Keratinocyte (primary cell): ENCODE measurements around the gene HSD17B2. TPM values are rescaled to one million over a fixed set of nuclear protein-coding genes. Genes with fewer than 3 reads are reported as not detected.

Experiments used
- DNase-seq: peaks from one replicate; pipeline ENCODE4 v3.0.0-alpha.2; 2011; ENCODE audit warnings: low read depth, missing footprints, low spot score
- FAIRE-seq: peaks from 2 replicates; lab custom pipeline; 2011; peaks lifted over from hg19 to GRCh38; lab: Jason Lieb, UNC
- H2AFZ ChIP-seq: 2 replicates; pipeline ENCODE4 v1.6.0; 2012; ENCODE audit warnings: low read length, control low read depth, inconsistent platforms; ENCODE audit not compliant: control insufficient read depth
- H3K27ac ChIP-seq: 2 replicates; pipeline ENCODE4 v1.5.1; 2011; ENCODE audit warnings: low read length; ENCODE audit not compliant: control insufficient read depth, insufficient read depth
- H3K27me3 ChIP-seq: 3 replicates; pipeline ENCODE4 v1.6.0; 2011; ENCODE audit warnings: low read length; ENCODE audit not compliant: control insufficient read depth, insufficient read depth; ENCODE audit errors: extremely low read depth
- H3K36me3 ChIP-seq, 2 experiments: 2 replicates in 1 of 2; 3 replicates in 1 of 2; pipeline ENCODE4 v1.5.1; 2011; ENCODE audit warnings: low read length in 2 of 2, mild to moderate bottlenecking in 1 of 2; ENCODE audit not compliant: control insufficient read depth in 2 of 2, insufficient read depth in 2 of 2; ENCODE audit errors: extremely low read depth in 1 of 2
- H3K4me1 ChIP-seq: 3 replicates; pipeline ENCODE4 v1.5.1; 2011; ENCODE audit warnings: low read length; ENCODE audit not compliant: control insufficient read depth, insufficient read depth; ENCODE audit errors: extremely low read depth
- H3K4me2 ChIP-seq: 3 replicates; pipeline ENCODE4 v1.6.0; 2011; ENCODE audit warnings: low read depth, low read length; ENCODE audit not compliant: control insufficient read depth, insufficient read depth; ENCODE audit errors: extremely low read depth
- H3K4me3 ChIP-seq, 3 experiments: fragments of 200-600 bp in 1 of 3; sonication (generic) in 1 of 3; 2 replicates in 2 of 3; 3 replicates in 1 of 3; pipeline ENCODE4 v1.5.1; 2011 to 2016; ENCODE audit warnings: low read length in 3 of 3, mild to moderate bottlenecking in 3 of 3, control low read depth in 2 of 3, inconsistent platforms in 1 of 3, low read depth in 1 of 3, mixed read lengths in 1 of 3, mixed run types in 1 of 3, moderate library complexity in 1 of 3; ENCODE audit not compliant: control insufficient read depth in 2 of 3, insufficient read depth in 2 of 3; ENCODE audit errors: extremely low read depth in 1 of 3
- H3K79me2 ChIP-seq: 2 replicates; pipeline ENCODE4 v1.6.0; 2012; ENCODE audit warnings: low read length; ENCODE audit not compliant: control insufficient read depth, insufficient read depth
- H3K9ac ChIP-seq: 3 replicates; pipeline ENCODE4 v1.6.0; 2011; ENCODE audit warnings: low read length; ENCODE audit not compliant: control insufficient read depth, insufficient read depth; ENCODE audit errors: extremely low read depth
- H3K9me1 ChIP-seq: 3 replicates; pipeline ENCODE4 v1.6.0; 2011; ENCODE audit warnings: low read length; ENCODE audit not compliant: control insufficient read depth, insufficient read depth; ENCODE audit errors: extremely low read depth
- H3K9me3 ChIP-seq: 2 replicates; pipeline ENCODE4 v1.5.1; 2012; ENCODE audit warnings: low read depth, low read length; ENCODE audit not compliant: control insufficient read depth
- H4K20me1 ChIP-seq: 3 replicates; pipeline ENCODE4 v1.6.0; 2011; ENCODE audit warnings: low read length; ENCODE audit not compliant: control insufficient read depth, insufficient read depth; ENCODE audit errors: extremely low read depth
- EZH2 ChIP-seq: IDR thresholded peaks from one replicate; pipeline ENCODE4 v1.6.1; 2012; ENCODE audit warnings: inconsistent platforms, mild to moderate bottlenecking, low read length, moderate library complexity
- dilution Hi-C: fragments of 300-500 bp; cut with MboI; formaldehyde crosslinking; loops from one replicate; pipeline ENCODE4 v1.7.0; 2020; ENCODE audit warnings: low sequenced_read_pairs; ENCODE audit not compliant: extremely low pct_ligation_motif_present
- polyA plus RNA-seq, 5 experiments: library from polyadenylated mRNA; depleted of rRNA in 3 of 5; stranded (reverse) in 3 of 5; stranded (forward) in 1 of 5; unstranded in 1 of 5; fragments of >200 nt; gene quantifications; 1 replicate in 1 of 5; 2 replicates in 3 of 5; 3 replicates in 1 of 5; pipeline versions ENCODE4 v1.2.1 to v1.2.3, GENCODE V29; 2011 to 2012; ENCODE audit warnings: missing spikeins in 2 of 5, low read depth in 1 of 5, low replicate concordance in 1 of 5
- TF ChIP-seq, protein P1 (sequence below), 3 experiments: IDR thresholded peaks in 1 of 3; conservative IDR thresholded peaks in 1 of 3; optimal IDR thresholded peaks in 1 of 3; 2 replicates in 2 of 3; 3 replicates in 1 of 3; pipeline versions ENCODE3 to v1.5.1; 2011; ENCODE audit warnings: low read length in 3 of 3, mild to moderate bottlenecking in 3 of 3, moderate library complexity in 2 of 3, control low read depth in 1 of 3, inconsistent platforms in 1 of 3; ENCODE audit not compliant: insufficient read depth in 2 of 3; ENCODE audit errors: extremely low read depth in 1 of 3

Gene HSD17B2
- polyA plus RNA-seq, 1 donor (not counting 4 experiments of a cell fraction or from before 2014, with no cell fraction given): 3.1 TPM

DNA sequence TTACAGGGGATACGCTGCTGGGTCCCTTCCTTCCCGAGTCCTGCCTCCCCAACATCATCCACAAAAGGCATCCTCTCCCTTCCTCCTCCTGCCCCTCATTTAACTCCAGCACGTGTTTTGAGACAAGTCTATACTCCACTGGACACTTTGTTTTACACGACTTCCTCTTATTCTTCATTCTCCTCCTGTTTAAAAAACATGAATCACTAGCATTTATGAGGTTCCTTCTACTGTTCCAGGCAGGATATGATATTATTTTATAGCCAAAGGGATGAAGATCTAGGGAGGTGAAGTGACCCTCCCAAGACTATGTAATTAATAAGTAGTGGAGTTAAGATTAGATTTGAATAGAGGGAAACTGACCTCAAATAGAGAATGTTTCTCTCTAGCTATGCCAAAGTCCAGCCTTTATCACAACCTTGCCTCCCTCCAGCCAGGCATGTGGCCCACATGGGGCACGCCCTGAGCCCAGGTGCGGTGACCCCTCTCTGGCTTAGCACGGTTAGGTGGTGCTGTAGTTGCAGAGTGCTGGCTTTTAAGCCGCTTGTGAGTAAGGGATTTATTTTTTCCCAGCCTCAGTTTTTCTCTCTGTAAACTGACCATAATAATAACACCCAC is 1.3 kb upstream of the HSD17B2 start:
- Histone ChIP-seq H3K4me2 (no peak overlapping the region), H3K79me2 (no peaks in the 10 kb centered on the region), H3K4me3 (no peak overlapping the region), H3K27ac (no peak overlapping the region), H3K9ac (no peak overlapping the region), H3K27me3 (no peaks in the 10 kb centered on the region), H2AFZ (peak overlapping the region; percentile 41), H3K9me1 (no peaks in the 10 kb centered on the region), H4K20me1 (no peaks in the 10 kb centered on the region), H3K36me3 (no peaks in the 10 kb centered on the region), H3K4me1 (peaks cover 37% of the 10 kb centered on the region), H3K9me3 (no peaks in the 10 kb centered on the region)
- dilution Hi-C loops: no loop called here
- FAIRE-seq: no peak
- no peak for DNase-seq
- TF ChIP-seq, protein P1, sequence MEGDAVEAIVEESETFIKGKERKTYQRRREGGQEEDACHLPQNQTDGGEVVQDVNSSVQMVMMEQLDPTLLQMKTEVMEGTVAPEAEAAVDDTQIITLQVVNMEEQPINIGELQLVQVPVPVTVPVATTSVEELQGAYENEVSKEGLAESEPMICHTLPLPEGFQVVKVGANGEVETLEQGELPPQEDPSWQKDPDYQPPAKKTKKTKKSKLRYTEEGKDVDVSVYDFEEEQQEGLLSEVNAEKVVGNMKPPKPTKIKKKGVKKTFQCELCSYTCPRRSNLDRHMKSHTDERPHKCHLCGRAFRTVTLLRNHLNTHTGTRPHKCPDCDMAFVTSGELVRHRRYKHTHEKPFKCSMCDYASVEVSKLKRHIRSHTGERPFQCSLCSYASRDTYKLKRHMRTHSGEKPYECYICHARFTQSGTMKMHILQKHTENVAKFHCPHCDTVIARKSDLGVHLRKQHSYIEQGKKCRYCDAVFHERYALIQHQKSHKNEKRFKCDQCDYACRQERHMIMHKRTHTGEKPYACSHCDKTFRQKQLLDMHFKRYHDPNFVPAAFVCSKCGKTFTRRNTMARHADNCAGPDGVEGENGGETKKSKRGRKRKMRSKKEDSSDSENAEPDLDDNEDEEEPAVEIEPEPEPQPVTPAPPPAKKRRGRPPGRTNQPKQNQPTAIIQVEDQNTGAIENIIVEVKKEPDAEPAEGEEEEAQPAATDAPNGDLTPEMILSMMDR (optimal IDR thresholded peaks at IDR 0.05 in 1 of 3, IDR thresholded peaks at IDR 0.05 in 1 of 3, conservative IDR thresholded peaks at IDR 0.05 in 1 of 3; ENCODE audit: extremely low read depth in 1 of 3, insufficient read depth in 2 of 3, low read length in 3 of 3): no peak
- no peak for TF ChIP-seq EZH2

DNA sequence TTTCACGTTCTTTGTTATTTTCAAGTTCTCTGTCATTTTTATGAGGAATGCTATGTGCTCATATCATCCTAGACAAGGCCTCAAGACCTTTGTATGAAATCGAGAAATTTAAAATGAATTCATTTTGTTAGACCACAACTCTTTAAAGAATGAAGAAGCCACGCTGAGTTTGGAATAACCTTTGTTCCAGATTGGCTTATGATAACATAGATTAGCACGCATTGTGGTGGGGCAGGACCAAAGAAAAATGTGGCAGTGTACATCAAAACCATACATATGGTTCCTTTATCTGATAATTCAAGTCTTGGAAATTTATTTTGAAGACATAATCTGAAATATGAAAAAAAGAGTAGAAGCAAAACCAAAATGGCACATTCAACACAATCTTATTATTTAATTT is 2.2 kb downstream of the HSD17B2 start:
- dilution Hi-C loops: no loop called here
- Histone ChIP-seq H2AFZ (no peak overlapping the region), H3K79me2 (no peaks in the 10 kb centered on the region), H3K27me3 (no peaks in the 10 kb centered on the region), H3K4me1 (peaks cover 30% of the 10 kb centered on the region), H3K27ac (no peak overlapping the region), H3K4me2 (no peak overlapping the region), H3K9me3 (no peaks in the 10 kb centered on the region), H3K9ac (no peak overlapping the region), H3K9me1 (no peaks in the 10 kb centered on the region), H4K20me1 (no peaks in the 10 kb centered on the region), H3K4me3 (no peak overlapping the region), H3K36me3 (no peaks in the 10 kb centered on the region)
- FAIRE-seq: no peak
- DNase-seq: no peak
- TF ChIP-seq, protein P1 (optimal IDR thresholded peaks at IDR 0.05 in 1 of 3, IDR thresholded peaks at IDR 0.05 in 1 of 3, conservative IDR thresholded peaks at IDR 0.05 in 1 of 3; ENCODE audit: extremely low read depth in 1 of 3, insufficient read depth in 2 of 3, low read length in 3 of 3): no peak
- TF ChIP-seq EZH2: no peak
